Measurements from ENCODE around the gene ADGRF5.
"Not testable (repeated sequence)": the region's sequence is repeated elsewhere in the genome, so short reads cannot be mapped to it uniquely, and the experiment has no call there.

ADGRF5 gene

GRCh38 chr6:46834991-46835390 lies 86.7 kb downstream of the ADGRF5 start:
- H3K4me3 ChIP-seq (ENCODE audit: control insufficient read depth in 1 of 7, extremely low read depth in 1 of 7, insufficient read depth in 4 of 7, low read depth in 2 of 7, low read length in 6 of 7); H3K27me3 ChIP-seq (replicated peaks in 2 of 5; ENCODE audit: control insufficient read depth in 4 of 5, insufficient read depth in 5 of 5, low read length in 4 of 5); POLR2A ChIA-PET; H3K9me3 ChIP-seq (ENCODE audit: control extremely low read depth in 1 of 5, control insufficient read depth in 4 of 5, insufficient read depth in 2 of 5, low read depth in 1 of 5, low read length in 4 of 5); DNase-seq; H3K27ac ChIP-seq (ENCODE audit: insufficient read depth in 1 of 2, low read depth in 1 of 2, low read length in 2 of 2, poor library complexity in 1 of 2, severe bottlenecking in 2 of 2); H3K4me1 ChIP-seq (ENCODE audit: control extremely low read depth in 1 of 4, control insufficient read depth in 4 of 4, insufficient read depth in 4 of 4, low read length in 3 of 4); H3K36me3 ChIP-seq (ENCODE audit: control insufficient read depth in 4 of 4, insufficient read depth in 4 of 4, low read length in 3 of 4): not testable (repeated sequence)
- 100% methylated on average over 2 of the region's 2 CpGs for WGBS (ENCODE audit: insufficient coverage)
- CTCF ChIA-PET, result interaction anchor here (1.2 to 2.1 kb wide), 2 partner anchors 12 to 247 kb away, joined by 3 to 5 read pairs; no protein-coding TSS in a partner anchor

- POLR2A ChIA-PET; H3K4me3 ChIP-seq (ENCODE audit: control insufficient read depth in 1 of 7, extremely low read depth in 1 of 7, insufficient read depth in 4 of 7, low read depth in 2 of 7, low read length in 6 of 7); H3K27ac ChIP-seq (ENCODE audit: insufficient read depth in 1 of 2, low read depth in 1 of 2, low read length in 2 of 2, poor library complexity in 1 of 2, severe bottlenecking in 2 of 2); H3K4me1 ChIP-seq (ENCODE audit: control extremely low read depth in 1 of 4, control insufficient read depth in 4 of 4, insufficient read depth in 4 of 4, low read length in 3 of 4); H3K9me3 ChIP-seq (ENCODE audit: control extremely low read depth in 1 of 5, control insufficient read depth in 4 of 5, insufficient read depth in 2 of 5, low read depth in 1 of 5, low read length in 4 of 5); DNase-seq; H3K36me3 ChIP-seq (ENCODE audit: control insufficient read depth in 4 of 4, insufficient read depth in 4 of 4, low read length in 3 of 4); H3K27me3 ChIP-seq (replicated peaks in 2 of 5; ENCODE audit: control insufficient read depth in 4 of 5, insufficient read depth in 5 of 5, low read length in 4 of 5): not testable (repeated sequence)
- 65% methylated on average over 6 of the region's 7 CpGs for WGBS (ENCODE audit: insufficient coverage)
- CTCF ChIA-PET, result interaction anchor here (0.8 to 1.2 kb wide), 2 partner anchors 13 to 248 kb away, joined by 3 read pairs; no protein-coding TSS in a partner anchor
These were observed 87.4 kb downstream of the ADGRF5 start for GRCh38 chr6:46834257-46834916.

- Histone ChIP-seq H3K9me3 (ENCODE audit: control extremely low read depth in 1 of 5, control insufficient read depth in 4 of 5, insufficient read depth in 2 of 5, low read depth in 1 of 5, low read length in 4 of 5) (no peaks in the 10 kb centered on the region), H3K27ac (ENCODE audit: insufficient read depth in 1 of 2, low read depth in 1 of 2, low read length in 2 of 2, poor library complexity in 1 of 2, severe bottlenecking in 2 of 2) (no peak overlapping the region), H3K4me3 (ENCODE audit: control insufficient read depth in 1 of 7, extremely low read depth in 1 of 7, insufficient read depth in 4 of 7, low read depth in 2 of 7, low read length in 6 of 7) (no peak overlapping the region), H3K36me3 (ENCODE audit: control insufficient read depth in 4 of 4, insufficient read depth in 4 of 4, low read length in 3 of 4) (no peaks in the 10 kb centered on the region), H3K4me1 (ENCODE audit: control extremely low read depth in 1 of 4, control insufficient read depth in 4 of 4, insufficient read depth in 4 of 4, low read length in 3 of 4) (no peaks in the 10 kb centered on the region), H3K27me3 (replicated peaks in 2 of 5; ENCODE audit: control insufficient read depth in 4 of 5, insufficient read depth in 5 of 5, low read length in 4 of 5) (no peaks in the 10 kb centered on the region)
- ChIA-PET CTCF (no interaction called here), POLR2A (no interaction called here)
- DNase-seq, result no peak
- WGBS (ENCODE audit: insufficient coverage), result no CpG with 5 or more reads among the region's 3 CpGs
These were observed 88.9 kb downstream of the ADGRF5 start for GRCh38 chr6:46832816-46833215.

DNA sequence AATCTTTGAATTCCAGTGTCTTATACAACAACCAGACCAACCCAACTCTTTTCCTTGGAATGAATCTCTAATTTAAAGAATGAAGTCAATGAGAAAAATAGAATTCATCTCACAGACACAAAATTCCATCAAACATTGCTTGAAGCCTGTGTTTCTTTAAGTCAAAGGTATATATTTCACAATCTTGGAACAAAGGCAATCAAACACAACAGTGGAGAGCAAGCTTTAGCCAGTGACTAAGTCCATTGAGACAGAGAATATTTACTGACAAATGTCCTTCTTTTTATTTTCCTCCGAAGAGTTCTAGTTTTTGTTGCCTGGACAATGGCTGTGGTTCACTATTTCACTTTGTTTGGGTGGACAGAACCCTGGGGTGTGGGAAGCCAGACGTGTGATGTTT lies 92.8 kb downstream of the ADGRF5 start:
- ChIA-PET CTCF (no interaction called here), POLR2A (no interaction called here)
- WGBS (ENCODE audit: insufficient coverage), result 89% methylated on average over 2 of the region's 2 CpGs
- no peaks in the 10 kb centered on the region for H3K36me3 ChIP-seq (ENCODE audit: control insufficient read depth in 4 of 4, insufficient read depth in 4 of 4, low read length in 3 of 4)
- H3K4me3 ChIP-seq (ENCODE audit: control insufficient read depth in 1 of 7, extremely low read depth in 1 of 7, insufficient read depth in 4 of 7, low read depth in 2 of 7, low read length in 6 of 7), result no peak overlapping the region
- no peaks in the 10 kb centered on the region for H3K27me3 ChIP-seq (replicated peaks in 2 of 5; ENCODE audit: control insufficient read depth in 4 of 5, insufficient read depth in 5 of 5, low read length in 4 of 5)
- no peak for DNase-seq
- no peaks in the 10 kb centered on the region for H3K4me1 ChIP-seq (ENCODE audit: control extremely low read depth in 1 of 4, control insufficient read depth in 4 of 4, insufficient read depth in 4 of 4, low read length in 3 of 4)
- no peaks in the 10 kb centered on the region for H3K9me3 ChIP-seq (ENCODE audit: control extremely low read depth in 1 of 5, control insufficient read depth in 4 of 5, insufficient read depth in 2 of 5, low read depth in 1 of 5, low read length in 4 of 5)
- no peak overlapping the region for H3K27ac ChIP-seq (ENCODE audit: insufficient read depth in 1 of 2, low read depth in 1 of 2, low read length in 2 of 2, poor library complexity in 1 of 2, severe bottlenecking in 2 of 2)

GRCh38 chr6:46821458-46821881 lies 100.3 kb downstream of the ADGRF5 start:
- POLR2A ChIA-PET, result no interaction called here
- Histone ChIP-seq H3K27me3 (replicated peaks in 2 of 5; ENCODE audit: control insufficient read depth in 4 of 5, insufficient read depth in 5 of 5, low read length in 4 of 5) (no peaks in the 10 kb centered on the region), H3K27ac (ENCODE audit: insufficient read depth in 1 of 2, low read depth in 1 of 2, low read length in 2 of 2, poor library complexity in 1 of 2, severe bottlenecking in 2 of 2) (no peak overlapping the region), H3K4me1 (ENCODE audit: control extremely low read depth in 1 of 4, control insufficient read depth in 4 of 4, insufficient read depth in 4 of 4, low read length in 3 of 4) (no peaks in the 10 kb centered on the region), H3K9me3 (ENCODE audit: control extremely low read depth in 1 of 5, control insufficient read depth in 4 of 5, insufficient read depth in 2 of 5, low read depth in 1 of 5, low read length in 4 of 5) (no peaks in the 10 kb centered on the region), H3K4me3 (ENCODE audit: control insufficient read depth in 1 of 7, extremely low read depth in 1 of 7, insufficient read depth in 4 of 7, low read depth in 2 of 7, low read length in 6 of 7) (no peak overlapping the region), H3K36me3 (ENCODE audit: control insufficient read depth in 4 of 4, insufficient read depth in 4 of 4, low read length in 3 of 4) (no peaks in the 10 kb centered on the region)
- no peak for DNase-seq
- CTCF ChIA-PET, result no interaction called here
- WGBS (ENCODE audit: insufficient coverage), result 95% methylated on average over 2 of the region's 4 CpGs

DNA sequence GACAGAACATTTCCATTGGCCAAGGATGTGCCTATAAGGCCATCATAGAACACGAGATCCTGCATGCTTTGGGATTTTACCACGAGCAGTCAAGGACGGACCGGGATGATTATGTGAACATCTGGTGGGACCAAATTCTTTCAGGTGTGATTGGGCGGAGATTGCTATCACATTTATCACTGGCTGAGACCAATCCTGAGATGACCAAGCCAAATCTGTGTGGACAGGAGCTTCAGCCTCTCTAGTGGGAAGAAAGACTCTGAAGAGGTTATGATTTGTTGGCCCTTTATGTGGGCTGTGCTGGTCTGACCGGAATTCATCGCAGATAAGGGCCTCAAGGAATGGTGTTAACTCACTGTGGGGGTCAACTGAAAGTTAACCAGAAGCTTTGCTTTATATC lies 102.2 kb downstream of the ADGRF5 start:
- H3K36me3 ChIP-seq (ENCODE audit: control insufficient read depth in 4 of 4, insufficient read depth in 4 of 4, low read length in 3 of 4), result no peaks in the 10 kb centered on the region
- no peak overlapping the region for H3K27ac ChIP-seq (ENCODE audit: insufficient read depth in 1 of 2, low read depth in 1 of 2, low read length in 2 of 2, poor library complexity in 1 of 2, severe bottlenecking in 2 of 2)
- H3K9me3 ChIP-seq (ENCODE audit: control extremely low read depth in 1 of 5, control insufficient read depth in 4 of 5, insufficient read depth in 2 of 5, low read depth in 1 of 5, low read length in 4 of 5), result no peaks in the 10 kb centered on the region
- H3K27me3 ChIP-seq (replicated peaks in 2 of 5; ENCODE audit: control insufficient read depth in 4 of 5, insufficient read depth in 5 of 5, low read length in 4 of 5), result no peaks in the 10 kb centered on the region
- ChIA-PET POLR2A (no interaction called here), CTCF (no interaction called here)
- no peak overlapping the region for H3K4me3 ChIP-seq (ENCODE audit: control insufficient read depth in 1 of 7, extremely low read depth in 1 of 7, insufficient read depth in 4 of 7, low read depth in 2 of 7, low read length in 6 of 7)
- no peaks in the 10 kb centered on the region for H3K4me1 ChIP-seq (ENCODE audit: control extremely low read depth in 1 of 4, control insufficient read depth in 4 of 4, insufficient read depth in 4 of 4, low read length in 3 of 4)
- WGBS (ENCODE audit: insufficient coverage), result 96% methylated on average over 5 of the region's 7 CpGs
- DNase-seq, result no peak

GRCh38 chr6:46816626-46817025 lies 105.1 kb downstream of the ADGRF5 start:
- no peak overlapping the region for H3K27ac ChIP-seq (ENCODE audit: insufficient read depth in 1 of 2, low read depth in 1 of 2, low read length in 2 of 2, poor library complexity in 1 of 2, severe bottlenecking in 2 of 2)
- no peak overlapping the region for H3K4me3 ChIP-seq (ENCODE audit: control insufficient read depth in 1 of 7, extremely low read depth in 1 of 7, insufficient read depth in 4 of 7, low read depth in 2 of 7, low read length in 6 of 7)
- 90% methylated on average over 1 of the region's 1 CpG for WGBS (ENCODE audit: insufficient coverage)
- ChIA-PET CTCF (no interaction called here), POLR2A (no interaction called here)
- DNase-seq, result no peak
- peaks cover 0 to 2% (median 0%) of the 10 kb centered on the region in 5 experiments for H3K9me3 ChIP-seq (ENCODE audit: control extremely low read depth in 1 of 5, control insufficient read depth in 4 of 5, insufficient read depth in 2 of 5, low read depth in 1 of 5, low read length in 4 of 5)
- no peaks in the 10 kb centered on the region for H3K4me1 ChIP-seq (ENCODE audit: control extremely low read depth in 1 of 4, control insufficient read depth in 4 of 4, insufficient read depth in 4 of 4, low read length in 3 of 4)
- H3K27me3 ChIP-seq (replicated peaks in 2 of 5; ENCODE audit: control insufficient read depth in 4 of 5, insufficient read depth in 5 of 5, low read length in 4 of 5), result no peaks in the 10 kb centered on the region
- H3K36me3 ChIP-seq (ENCODE audit: control insufficient read depth in 4 of 4, insufficient read depth in 4 of 4, low read length in 3 of 4), result no peaks in the 10 kb centered on the region

All from common myeloid progenitor, CD34-positive (primary cell).